IMR-90 (cell line): ENCODE measurements around the gene KIF1C. TPM values are rescaled to one million over a fixed set of nuclear protein-coding genes. Genes with fewer than 3 reads are reported as not detected.

Experiments
- ATAC-seq: fragments of 200-7000 bp; cut with Tn5 transposase; 2 replicates; pipeline ENCODE4 v1.9.1; 2020; ENCODE audit warnings: low read depth, mild to moderate bottlenecking, moderate library complexity
- BruUV-seq: library from RNA; stranded (reverse); fragments of 400-500 nt; replicated peaks from 2 replicates; lab custom pipeline; 2021; lab: Mats Ljungman, UMichigan
- CTCF ChIA-PET: fragments of 300-600 bp; formaldehyde crosslinking; extraction: SDS; loops from one replicate; lab custom pipeline; 2021; ENCODE audit warnings: antibody characterized with exemption; lab: Yijun Ruan, JAX
- POLR2A ChIA-PET: fragments of 300-600 bp; sonication (Branson Sonifier 250); formaldehyde crosslinking; loops from one replicate; lab custom pipeline; 2022; ENCODE audit warnings: antibody characterized with exemption; ENCODE audit not compliant: unreplicated experiment; lab: Charles Lee
- DNase-seq: peaks from one replicate; pipeline ENCODE4 v3.0.0; 2013
- H2AFZ ChIP-seq: replicated peaks from 2 replicates; pipeline ENCODE3; 2013; ENCODE audit warnings: low read length, mild to moderate bottlenecking; ENCODE audit not compliant: poor library complexity
- H2AK5ac ChIP-seq: 2 replicates; pipeline ENCODE4 v1.6.1; 2013; ENCODE audit warnings: low read depth, low read length, inconsistent platforms
- H2AK9ac ChIP-seq: replicated peaks from 2 replicates; pipeline ENCODE3; 2013; ENCODE audit warnings: mild to moderate bottlenecking, low read depth, low read length, moderate library complexity; ENCODE audit not compliant: poor library complexity
- H2BK120ac ChIP-seq: 2 replicates; pipeline ENCODE4 v1.6.1; 2013; ENCODE audit warnings: low read depth, low read length, inconsistent platforms
- H2BK15ac ChIP-seq: 3 replicates; pipeline ENCODE4 v1.6.1; 2013; ENCODE audit warnings: low read depth, low read length, inconsistent platforms
- H2BK20ac ChIP-seq: 2 replicates; pipeline ENCODE4 v1.6.1; 2013; ENCODE audit warnings: low read depth, mild to moderate bottlenecking, inconsistent platforms, low read length, moderate library complexity
- H2BK5ac ChIP-seq: 2 replicates; pipeline ENCODE4 v1.6.1; 2013; ENCODE audit warnings: mild to moderate bottlenecking, low read depth, low read length, inconsistent platforms; ENCODE audit not compliant: poor library complexity, severe bottlenecking
- H3K14ac ChIP-seq: replicated peaks from 2 replicates; pipeline ENCODE4 v1.6.1; 2013; ENCODE audit warnings: low read depth, low read length, inconsistent platforms
- H3K18ac ChIP-seq: 2 replicates; pipeline ENCODE4 v1.6.1; 2013; ENCODE audit warnings: low read depth, low read length, control low read depth
- H3K23ac ChIP-seq: 2 replicates; pipeline ENCODE4 v1.6.1; 2013; ENCODE audit warnings: low read depth, low read length, inconsistent platforms
- H3K27ac ChIP-seq: 2 replicates; pipeline ENCODE4 v1.5.1; 2013; ENCODE audit warnings: mild to moderate bottlenecking, control low read depth, low read length; ENCODE audit not compliant: insufficient read depth
- H3K27me3 ChIP-seq: 2 replicates; pipeline ENCODE4 v1.6.1; 2013; ENCODE audit warnings: low read length; ENCODE audit not compliant: control insufficient read depth, insufficient read depth
- H3K36me3 ChIP-seq: 2 replicates; pipeline ENCODE4 v1.6.1; 2013; ENCODE audit warnings: low read length, mixed read lengths; ENCODE audit not compliant: control insufficient read depth, insufficient read depth
- H3K4ac ChIP-seq: 2 replicates; pipeline ENCODE4 v1.6.1; 2013; ENCODE audit warnings: low read depth, low read length, inconsistent platforms
- H3K4me1 ChIP-seq: 2 replicates; pipeline ENCODE4 v1.6.1; 2013; ENCODE audit warnings: low read length, mixed read lengths; ENCODE audit not compliant: control insufficient read depth, insufficient read depth
- H3K4me2 ChIP-seq: 2 replicates; pipeline ENCODE4 v1.6.1; 2013; ENCODE audit warnings: low read depth, mild to moderate bottlenecking, control low read depth, low read length, moderate library complexity
- H3K4me3 ChIP-seq: 2 replicates; pipeline ENCODE4 v1.5.1; 2013; ENCODE audit warnings: low read depth, mild to moderate bottlenecking, control low read depth, low read length, moderate library complexity; ENCODE audit not compliant: insufficient read depth
- H3K56ac ChIP-seq: 2 replicates; pipeline ENCODE4 v1.6.1; 2013; ENCODE audit warnings: low read length, inconsistent platforms; ENCODE audit not compliant: insufficient read depth; ENCODE audit errors: extremely low read depth
- H3K79me1 ChIP-seq, 2 experiments: 2 replicates each; pipeline ENCODE4 v1.6.1; 2013; ENCODE audit warnings: low read length in 2 of 2, inconsistent platforms in 1 of 2, low read depth in 1 of 2
- H3K9ac ChIP-seq: 2 replicates; pipeline ENCODE4 v1.6.1; 2013; ENCODE audit warnings: low read depth, low read length, control low read depth
- H3K9me1 ChIP-seq: 2 replicates; pipeline ENCODE4 v1.6.1; 2013; ENCODE audit warnings: low read length, inconsistent platforms; ENCODE audit not compliant: insufficient read depth
- H3K9me3 ChIP-seq: 2 replicates; pipeline ENCODE4 v1.6.1; 2013; ENCODE audit warnings: low read length; ENCODE audit not compliant: control insufficient read depth, insufficient read depth
- H4K20me1 ChIP-seq: 2 replicates; pipeline ENCODE4 v1.6.1; 2013; ENCODE audit warnings: low read length, inconsistent platforms; ENCODE audit not compliant: insufficient read depth
- H4K5ac ChIP-seq: 2 replicates; pipeline ENCODE4 v1.6.1; 2013; ENCODE audit warnings: mild to moderate bottlenecking, low read depth, low read length, control low read depth
- H4K8ac ChIP-seq, 2 experiments: 2 replicates each; pipeline ENCODE4 v1.6.1; 2013; ENCODE audit warnings: low read depth in 2 of 2, low read length in 2 of 2, control low read depth in 1 of 2, inconsistent platforms in 1 of 2
- H4K91ac ChIP-seq: 2 replicates; pipeline ENCODE4 v1.6.1; 2013; ENCODE audit warnings: low read depth, low read length, inconsistent platforms; ENCODE audit not compliant: insufficient read depth
- BHLHE40 ChIP-seq: fragments of 150-350 bp; IDR thresholded peaks from 2 replicates; pipeline ENCODE4 v1.6.1; 2016; ENCODE audit warnings: mild to moderate bottlenecking, low read depth, low read length
- CEBPB ChIP-seq: IDR thresholded peaks from 2 replicates; pipeline ENCODE4 v1.6.1; 2012; ENCODE audit warnings: low read depth, low read length, improper control_type of control experiment
- CHD1 ChIP-seq: IDR thresholded peaks from 2 replicates; pipeline ENCODE4 v1.6.1; 2012; ENCODE audit warnings: low read depth, low read length, improper control_type of control experiment
- FOS ChIP-seq: fragments of 150-350 bp; IDR thresholded peaks from 2 replicates; pipeline ENCODE4 v1.6.1; 2016; ENCODE audit warnings: low read depth, low read length
- MAFK ChIP-seq: IDR thresholded peaks from 2 replicates; pipeline ENCODE4 v1.6.1; 2012; ENCODE audit warnings: low read depth, low read length, improper control_type of control experiment
- MAZ ChIP-seq: IDR thresholded peaks from 2 replicates; pipeline ENCODE4 v1.6.1; 2012; ENCODE audit warnings: low read depth, mild to moderate bottlenecking, low read length, improper control_type of control experiment, moderate library complexity, borderline replicate concordance
- MXI1 ChIP-seq: IDR thresholded peaks from 2 replicates; pipeline ENCODE4 v1.6.1; 2012; ENCODE audit warnings: low read depth, mild to moderate bottlenecking, low read length, moderate library complexity, borderline replicate concordance
- NFE2L2 ChIP-seq: fragments of 150-350 bp; IDR thresholded peaks from 2 replicates; pipeline ENCODE4 v1.6.1; 2016; ENCODE audit warnings: low read depth, mild to moderate bottlenecking, low read length
- POLR2A ChIP-seq: IDR thresholded peaks from 2 replicates; pipeline ENCODE4 v1.6.1; 2012; ENCODE audit warnings: mild to moderate bottlenecking, low read depth, low read length
- RAD21 ChIP-seq: IDR thresholded peaks from 2 replicates; pipeline ENCODE4 v1.6.1; 2012; ENCODE audit warnings: low read length, improper control_type of control experiment
- RCOR1 ChIP-seq: IDR thresholded peaks from 2 replicates; pipeline ENCODE4 v1.6.1; 2012; ENCODE audit warnings: mild to moderate bottlenecking, low read length, improper control_type of control experiment; ENCODE audit not compliant: insufficient replicate concordance
- RFX5 ChIP-seq: IDR thresholded peaks from 2 replicates; pipeline ENCODE4 v1.8.0; 2012; ENCODE audit warnings: low read depth, mild to moderate bottlenecking, low read length, moderate library complexity
- SMC3 ChIP-seq: fragments of 150-350 bp; IDR thresholded peaks from 2 replicates; pipeline ENCODE4 v1.6.1; 2016; ENCODE audit warnings: low read depth, mild to moderate bottlenecking, antibody characterized with exemption, low read length, moderate library complexity
- WGBS, 2 experiments: methylation state at CpG; one replicate each; pipeline versions ENCODE4 v1.1.5 to v1.1.7; 2013; ENCODE audit warnings: missing lambda C conversion rate in 2 of 2; ENCODE audit not compliant: insufficient read length in 1 of 2; ENCODE audit errors: extremely low coverage in 2 of 2; 5-methylcytosine and 5-hydroxymethylcytosine counted together
- dilution Hi-C: fragments of 300-500 bp; cut with HindIII; formaldehyde crosslinking; loops from one replicate; pipeline ENCODE4 v1.14.3; 2018; ENCODE audit warnings: low sequenced_read_pairs; ENCODE audit not compliant: unreplicated experiment
- in situ Hi-C: fragments of 300-500 bp; cut with MboI; formaldehyde crosslinking; loops from 3 replicates; pipeline ENCODE4 v1.14.3; 2019; ENCODE audit warnings: low sequenced_read_pairs, inconsistent platforms, mixed read lengths
- intact Hi-C: fragments of 100-400 bp; cut with micrococcal nuclease; formaldehyde crosslinking; loops from 2 replicates; pipeline ENCODE4 v1.10.0; 2022
- polyA plus RNA-seq, 3 experiments: library from polyadenylated mRNA; depleted of rRNA; stranded (reverse); fragments of >200 nt; gene quantifications; 2 replicates each; pipeline ENCODE4 v1.2.3, GENCODE V29; 2012; ENCODE audit warnings: low replicate concordance in 1 of 3
- total RNA-seq: library from RNA; depleted of rRNA; stranded (reverse); fragments of >200 nt; gene quantifications from 2 replicates; pipeline ENCODE4 v1.2.3, GENCODE V29; 2012
- TF ChIP-seq, protein P1 (sequence below): fragments of 150-350 bp; IDR thresholded peaks from 2 replicates; pipeline ENCODE4 v1.6.1; 2016; ENCODE audit warnings: low read depth, mild to moderate bottlenecking, low read length, moderate library complexity, borderline replicate concordance
- TF ChIP-seq, protein P2 (sequence below): fragments of 150-350 bp; IDR thresholded peaks from 2 replicates; pipeline ENCODE4 v1.6.1; 2017; ENCODE audit warnings: mild to moderate bottlenecking, antibody characterized with exemption, low read length, low read depth
- TF ChIP-seq, protein P3 (sequence below): conservative IDR thresholded peaks from 2 replicates; pipeline ENCODE4 v1.5.1; 2012; ENCODE audit warnings: mild to moderate bottlenecking, low read depth, low read length, improper control_type of control experiment

KIF1C gene
- total and polyA plus RNA-seq, 2 of the 4 experiments (the other 2 are of a cell fraction): 27.4 to 28.7 TPM

- intact Hi-C loops: no loop called here
- H3K9me3 ChIP-seq: no peaks in the 10 kb centered on the region
- peaks cover 20% of the 10 kb centered on the region for H4K20me1 ChIP-seq
- POLR2A ChIA-PET: interaction anchor here (0.5 to 1.3 kb wide), 2 partner anchors 16 to 44 kb away, joined by 3 to 4 read pairs; no protein-coding TSS in a partner anchor
- no peak overlapping the region for H3K27ac ChIP-seq
- peak overlapping the region; percentile 86; the same call in 1 of the 2 replicates for H3K23ac ChIP-seq
- no peak overlapping the region for H3K4me3 ChIP-seq
- peak overlapping the region; percentile 94 for H4K91ac ChIP-seq
- peak overlapping the region; percentile 99 for H3K4ac ChIP-seq
- H2AK5ac ChIP-seq: peak overlapping the region; percentile 97; the same call in 1 of the 2 replicates
- CTCF ChIA-PET: interaction anchor here (0.9 kb wide), 1 partner anchor 43 kb away, joined by 3 read pairs; no protein-coding TSS in a partner anchor
- H4K5ac ChIP-seq: no peak overlapping the region
- peak overlapping the region; percentile 89 for H2BK120ac ChIP-seq
- no peak overlapping the region for H3K18ac ChIP-seq
- peak overlapping the region; percentile 95 to 97; a peak in 2 of 4 replicates for H4K8ac ChIP-seq
- no peak overlapping the region for H3K56ac ChIP-seq
- peak overlapping the region; percentile 92 for H2AFZ ChIP-seq
- BruUV-seq: no TSS peak
- H3K27me3 ChIP-seq: no peaks in the 10 kb centered on the region
- H2BK20ac ChIP-seq: peak overlapping the region; percentile 54; the same call in 1 of the 2 replicates
- 100% methylated on average over 1 of the region's 3 CpGs; no CpG with 5 or more reads in 1 of the 2 experiments for WGBS, 2 experiments
- in situ Hi-C loops: no loop called here
- H2BK15ac ChIP-seq: 0 out of 3 replicates have a peak overlapping the region, but pooled peaks have one; percentile 74
- H2AK9ac ChIP-seq: peak overlapping the region; percentile 87
- DNase-seq (no peak), ATAC-seq (no peak)
- TF ChIP-seq RAD21: no peak
- no peak for TF ChIP-seq POLR2A
- no peak for TF ChIP-seq RCOR1
- TF ChIP-seq FOS: no peak
- no peak for TF ChIP-seq RFX5
- TF ChIP-seq, protein P1, sequence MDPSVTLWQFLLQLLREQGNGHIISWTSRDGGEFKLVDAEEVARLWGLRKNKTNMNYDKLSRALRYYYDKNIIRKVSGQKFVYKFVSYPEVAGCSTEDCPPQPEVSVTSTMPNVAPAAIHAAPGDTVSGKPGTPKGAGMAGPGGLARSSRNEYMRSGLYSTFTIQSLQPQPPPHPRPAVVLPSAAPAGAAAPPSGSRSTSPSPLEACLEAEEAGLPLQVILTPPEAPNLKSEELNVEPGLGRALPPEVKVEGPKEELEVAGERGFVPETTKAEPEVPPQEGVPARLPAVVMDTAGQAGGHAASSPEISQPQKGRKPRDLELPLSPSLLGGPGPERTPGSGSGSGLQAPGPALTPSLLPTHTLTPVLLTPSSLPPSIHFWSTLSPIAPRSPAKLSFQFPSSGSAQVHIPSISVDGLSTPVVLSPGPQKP: no peak
- no peak for TF ChIP-seq CHD1
- TF ChIP-seq, protein P2, sequence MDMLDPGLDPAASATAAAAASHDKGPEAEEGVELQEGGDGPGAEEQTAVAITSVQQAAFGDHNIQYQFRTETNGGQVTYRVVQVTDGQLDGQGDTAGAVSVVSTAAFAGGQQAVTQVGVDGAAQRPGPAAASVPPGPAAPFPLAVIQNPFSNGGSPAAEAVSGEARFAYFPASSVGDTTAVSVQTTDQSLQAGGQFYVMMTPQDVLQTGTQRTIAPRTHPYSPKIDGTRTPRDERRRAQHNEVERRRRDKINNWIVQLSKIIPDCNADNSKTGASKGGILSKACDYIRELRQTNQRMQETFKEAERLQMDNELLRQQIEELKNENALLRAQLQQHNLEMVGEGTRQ: no peak
- TF ChIP-seq NFE2L2: no peak
- TF ChIP-seq, protein P3, sequence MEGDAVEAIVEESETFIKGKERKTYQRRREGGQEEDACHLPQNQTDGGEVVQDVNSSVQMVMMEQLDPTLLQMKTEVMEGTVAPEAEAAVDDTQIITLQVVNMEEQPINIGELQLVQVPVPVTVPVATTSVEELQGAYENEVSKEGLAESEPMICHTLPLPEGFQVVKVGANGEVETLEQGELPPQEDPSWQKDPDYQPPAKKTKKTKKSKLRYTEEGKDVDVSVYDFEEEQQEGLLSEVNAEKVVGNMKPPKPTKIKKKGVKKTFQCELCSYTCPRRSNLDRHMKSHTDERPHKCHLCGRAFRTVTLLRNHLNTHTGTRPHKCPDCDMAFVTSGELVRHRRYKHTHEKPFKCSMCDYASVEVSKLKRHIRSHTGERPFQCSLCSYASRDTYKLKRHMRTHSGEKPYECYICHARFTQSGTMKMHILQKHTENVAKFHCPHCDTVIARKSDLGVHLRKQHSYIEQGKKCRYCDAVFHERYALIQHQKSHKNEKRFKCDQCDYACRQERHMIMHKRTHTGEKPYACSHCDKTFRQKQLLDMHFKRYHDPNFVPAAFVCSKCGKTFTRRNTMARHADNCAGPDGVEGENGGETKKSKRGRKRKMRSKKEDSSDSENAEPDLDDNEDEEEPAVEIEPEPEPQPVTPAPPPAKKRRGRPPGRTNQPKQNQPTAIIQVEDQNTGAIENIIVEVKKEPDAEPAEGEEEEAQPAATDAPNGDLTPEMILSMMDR: no peak
- TF ChIP-seq MXI1: no peak
- no peak for TF ChIP-seq MAZ
- no peak for TF ChIP-seq BHLHE40
- TF ChIP-seq SMC3: no peak
- TF ChIP-seq MAFK: no peak
- TF ChIP-seq CEBPB: no peak
- H3K36me3 ChIP-seq: peaks cover 3% of the 10 kb centered on the region
- peaks cover 27% of the 10 kb centered on the region; the same call in 1 of the 2 replicates for H3K9me1 ChIP-seq
- no peak overlapping the region for H2BK5ac ChIP-seq
- H3K4me2 ChIP-seq: no peak overlapping the region
- H3K79me1 ChIP-seq: peaks cover 12 to 27% of the 10 kb centered on the region in 2 experiments; a peak in 3 of 4 replicates
- dilution Hi-C loops: no loop called here
- peaks cover 28% of the 10 kb centered on the region for H3K4me1 ChIP-seq
- peak overlapping the region; percentile 70; the same call in 1 of the 2 replicates for H3K14ac ChIP-seq
- H3K9ac ChIP-seq: no peak overlapping the region
These were observed 46.3 kb upstream of the KIF1C start for GRCh38 chr17:4951486-4951885.
